ENCODE results near the gene GPRIN1.
A peak's percentile ranks its signal among the peaks of the same experiment; 100 is the strongest.

The GPRIN1 gene

GRCh38 chr5:176609724-176610434 is at the start of gene GPRIN1:
GPRIN1 (minus strand) TSS chr5:176610156; CDS start chr5:176599834, 10,322 bp downstream.
- peak in 1 of 2 donors; percentile 52 for DNase-seq (ENCODE audit: low read depth in 2 of 2)

DNA sequence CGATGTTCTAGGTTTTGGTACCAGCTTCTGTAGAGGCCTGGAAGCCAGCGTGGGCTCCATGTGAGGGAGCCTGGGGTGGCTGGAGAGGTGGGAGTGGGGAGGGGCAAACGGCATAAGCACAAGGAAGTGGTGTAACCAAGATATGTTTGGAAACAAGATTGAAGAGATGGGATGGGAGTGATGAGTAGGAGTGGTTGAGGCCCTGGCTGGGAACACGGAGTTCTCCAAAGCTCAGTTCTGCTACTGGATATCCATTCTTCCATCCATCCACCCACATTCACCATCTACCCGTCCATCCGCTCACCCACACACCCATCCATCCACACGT is 49.5 kb upstream of the GPRIN1 start:
- DNase-seq (ENCODE audit: low read depth in 2 of 2), result no peak

- no peak for DNase-seq (ENCODE audit: low read depth in 2 of 2)
Measured at GRCh38 chr5:176658817-176659511, 49.0 kb upstream of the GPRIN1 start.

DNA sequence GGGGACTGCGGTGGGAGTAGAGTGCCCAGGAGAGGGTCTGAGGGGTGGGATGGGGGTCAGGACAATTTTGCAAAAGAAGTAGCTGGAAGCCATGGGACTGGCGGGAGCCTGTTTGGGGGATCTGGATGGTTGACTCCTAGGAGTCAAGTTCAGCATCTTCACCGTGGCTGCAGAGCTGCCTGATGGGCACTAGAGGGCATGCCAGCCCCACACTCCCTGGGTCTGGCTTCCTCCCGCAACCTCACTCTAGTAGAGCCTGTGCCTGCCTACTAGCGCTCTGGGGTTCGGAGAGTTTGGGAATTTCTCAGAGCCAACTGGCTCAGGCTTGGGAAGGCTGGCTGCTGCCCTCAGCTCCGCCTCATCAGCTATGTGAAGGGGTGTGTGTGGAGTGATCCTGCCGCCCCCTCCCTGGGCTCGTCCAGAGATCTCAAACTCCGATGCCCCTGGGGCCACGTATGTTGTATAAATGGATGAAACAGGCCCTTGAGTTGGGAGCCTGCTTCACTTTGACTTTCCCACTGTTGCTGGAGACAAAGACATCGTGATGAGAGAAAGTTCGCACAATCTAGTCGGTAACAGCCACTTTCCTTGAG is 48.1 kb upstream of the GPRIN1 start:
- peak; percentile 49 for DNase-seq (ENCODE audit: low read depth in 2 of 2)

DNA sequence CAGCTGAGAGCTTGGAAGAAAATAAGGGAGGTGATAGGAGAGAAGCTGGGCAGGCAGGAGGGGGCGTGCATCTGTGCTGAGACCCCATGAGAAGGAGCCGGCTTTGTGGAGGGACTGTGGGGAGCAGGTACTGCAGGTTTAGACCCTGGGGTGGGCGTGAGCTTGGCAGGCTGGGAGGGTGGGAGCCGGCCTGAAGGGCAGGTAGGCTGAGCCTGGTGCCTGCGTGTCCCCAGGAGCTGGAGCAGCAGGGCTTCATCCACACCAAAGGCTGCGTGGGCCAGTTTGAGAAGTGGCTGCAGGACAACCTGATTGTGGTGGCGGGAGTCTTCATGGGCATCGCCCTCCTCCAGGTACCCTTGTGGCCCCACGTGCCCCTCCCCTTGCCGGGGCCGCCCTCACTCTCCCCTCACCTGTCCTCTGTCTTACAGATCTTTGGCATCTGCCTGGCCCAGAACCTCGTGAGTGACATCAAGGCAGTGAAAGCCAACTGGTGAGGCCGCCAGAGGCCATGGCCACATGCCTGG is 46.6 kb upstream of the GPRIN1 start:
- no peak for DNase-seq (ENCODE audit: low read depth in 2 of 2)

- no peak for DNase-seq (ENCODE audit: low read depth in 2 of 2)
Measured at GRCh38 chr5:176654856-176655255, 44.9 kb upstream of the GPRIN1 start.

GRCh38 chr5:176653401-176654385 is 43.7 kb upstream of the GPRIN1 start:
- DNase-seq (ENCODE audit: low read depth in 2 of 2), result peak; percentile 71 to 85

GRCh38 chr5:176652136-176652535 is 42.2 kb upstream of the GPRIN1 start:
- DNase-seq (ENCODE audit: low read depth in 2 of 2), result no peak

DNA sequence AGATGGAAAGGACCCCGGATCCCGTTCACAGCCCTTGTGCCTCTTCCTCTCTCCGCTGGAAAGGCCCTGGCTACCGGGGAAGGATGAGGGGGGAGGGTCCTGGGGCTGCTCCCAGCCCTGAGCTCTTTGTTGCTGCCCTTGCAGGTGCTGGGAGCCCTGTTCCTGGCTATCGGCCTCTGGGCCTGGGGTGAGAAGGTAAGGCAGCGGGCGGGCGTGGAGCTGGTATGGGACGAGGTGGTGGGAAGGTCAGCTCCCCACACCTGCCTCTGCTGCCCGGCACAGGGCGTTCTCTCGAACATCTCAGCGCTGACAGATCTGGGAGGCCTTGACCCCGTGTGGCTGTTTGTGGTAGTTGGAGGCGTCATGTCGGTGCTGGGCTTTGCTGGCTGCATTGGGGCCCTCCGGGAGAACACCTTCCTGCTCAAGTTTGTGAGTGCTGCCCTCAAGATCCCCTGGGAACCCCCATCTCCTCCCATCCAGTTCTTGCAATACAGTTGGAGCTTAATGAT is 41.6 kb upstream of the GPRIN1 start:
- no peak for DNase-seq (ENCODE audit: low read depth in 2 of 2)

- no peak for DNase-seq (ENCODE audit: low read depth in 2 of 2)
Measured at GRCh38 chr5:176650354-176650884, 40.5 kb upstream of the GPRIN1 start.

GRCh38 chr5:176648474-176649194 is 38.7 kb upstream of the GPRIN1 start:
- DNase-seq (ENCODE audit: low read depth in 2 of 2), result no peak

- DNase-seq (ENCODE audit: low read depth in 2 of 2), result no peak
Measured at GRCh38 chr5:176647843-176648473, 38.0 kb upstream of the GPRIN1 start.

- DNase-seq (ENCODE audit: low read depth in 2 of 2), result peak; percentile 99 to 100
Measured at GRCh38 chr5:176647030-176647842, 37.3 kb upstream of the GPRIN1 start, which contains the start of gene TSPAN17. TSPAN17 (plus strand) TSS chr5:176647484; CDS start chr5:176647616, 132 bp downstream.

DNA sequence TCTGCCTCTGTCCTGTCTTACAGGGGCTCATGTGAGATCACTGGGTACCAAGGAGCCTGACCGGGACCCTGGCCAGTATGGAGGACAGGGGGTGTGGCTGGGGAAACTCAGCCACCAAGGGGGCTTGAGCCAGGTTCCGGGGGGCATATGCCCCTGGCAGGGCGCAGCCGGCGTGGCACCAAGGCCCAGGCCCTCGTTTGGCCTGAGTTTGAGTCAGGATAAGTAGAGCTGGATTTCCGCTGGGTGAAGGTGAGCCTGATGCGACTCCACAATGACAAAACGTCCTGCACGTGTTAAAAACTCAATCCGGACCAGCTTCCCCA is 36.7 kb upstream of the GPRIN1 start:
- DNase-seq (ENCODE audit: low read depth in 2 of 2), result no peak

DNA sequence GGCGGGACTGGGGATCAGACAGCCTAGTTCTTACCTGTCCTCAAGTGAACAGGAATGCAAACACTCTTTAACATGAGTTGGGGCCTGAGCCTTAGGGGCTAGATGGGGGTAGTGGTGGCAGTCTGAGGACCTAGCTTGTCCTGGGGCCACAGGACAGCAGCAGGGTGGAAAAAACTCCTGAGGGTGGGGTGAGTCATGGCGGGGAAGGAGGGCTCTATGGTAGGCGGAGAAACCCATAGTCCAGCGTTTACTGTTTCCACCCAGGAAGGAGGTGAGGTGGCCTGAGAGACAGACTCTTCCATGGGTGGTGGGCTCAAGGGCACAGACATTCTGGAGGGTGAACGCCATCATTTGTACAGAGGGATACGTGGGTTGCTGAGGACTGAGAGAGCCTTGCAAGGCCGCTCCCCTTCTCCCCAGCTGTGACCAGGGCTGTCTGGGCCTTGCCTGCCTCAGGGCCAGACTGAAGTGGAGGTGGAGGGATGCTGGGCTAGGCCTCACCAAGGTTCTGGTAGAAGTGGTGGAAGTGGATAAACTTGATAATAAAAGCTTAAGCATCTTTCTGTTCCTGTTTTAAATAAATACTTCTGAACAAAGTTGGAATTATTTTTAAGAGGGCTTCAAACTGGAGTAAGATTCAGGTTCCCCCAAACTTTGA is 36.2 kb upstream of the GPRIN1 start:
- no peak for DNase-seq (ENCODE audit: low read depth in 2 of 2)

- DNase-seq (ENCODE audit: low read depth in 2 of 2), result no peak
Measured at GRCh38 chr5:176644878-176645670, 35.1 kb upstream of the GPRIN1 start.

DNA sequence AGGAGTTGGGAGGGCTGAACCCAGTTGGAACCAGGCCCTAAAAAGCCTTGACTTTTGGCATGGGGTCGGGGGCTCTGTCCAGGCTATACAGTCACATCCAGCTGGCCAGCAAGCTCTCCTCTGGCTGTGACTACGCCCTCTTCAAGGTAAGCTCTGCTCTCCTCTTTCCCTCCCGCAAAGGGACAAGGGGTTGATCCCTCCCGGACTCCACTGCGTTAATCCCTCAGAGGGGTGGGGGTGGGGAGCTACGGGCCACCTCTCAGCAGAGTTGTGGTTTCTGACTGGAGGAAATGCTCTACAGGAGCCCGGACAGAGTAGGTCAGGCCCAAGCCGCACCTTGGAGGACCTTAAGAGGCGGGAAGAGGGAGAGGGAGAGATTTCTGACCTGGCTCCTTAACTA is 34.3 kb upstream of the GPRIN1 start:
- no peak for DNase-seq (ENCODE audit: low read depth in 2 of 2)

Measured in stimulated activated CD4-positive, alpha-beta T cell treated with anti-CD3 and anti-CD28 coated beads, Interleukin-15, amount 100 ng/mL, for 48 hours (primary cell).